SK-N-MC (cell line): ENCODE data around the gene ZWILCH.

Experiments used
- DNase-seq: peaks from one replicate; pipeline ENCODE4 v3.0.0-alpha.2; 2011; ENCODE audit warnings: low read depth, low spot score
- H3K27ac ChIP-seq: fragments of 200-600 bp; sonication (generic); 2 replicates; pipeline ENCODE4 v1.5.1; 2016; ENCODE audit warnings: mixed run types
- H3K36me3 ChIP-seq: fragments of 200-600 bp; sonication (generic); 2 replicates; pipeline ENCODE4 v1.6.1; 2017; ENCODE audit warnings: antibody characterized with exemption, low read length, mixed read lengths; ENCODE audit not compliant: insufficient read depth
- H3K4me3 ChIP-seq: fragments of 200-600 bp; sonication (generic); 2 replicates; pipeline ENCODE4 v1.5.1; 2016
- H3K9ac ChIP-seq: fragments of 200-600 bp; sonication (generic); 2 replicates; pipeline ENCODE4 v1.8.0; 2017; ENCODE audit warnings: mixed run types, mixed read lengths; ENCODE audit not compliant: insufficient read length
- H3K9me3 ChIP-seq: fragments of 200-600 bp; sonication (generic); 2 replicates; pipeline ENCODE4 v1.6.1; 2017; ENCODE audit warnings: low read depth, mild to moderate bottlenecking, antibody characterized with exemption, low read length, moderate library complexity, mixed read lengths
- EZH2 ChIP-seq: fragments of 200-600 bp; sonication (generic); IDR thresholded peaks from one replicate; pipeline ENCODE4 v1.6.1; 2017; ENCODE audit warnings: antibody characterized with exemption
- FOXP2 ChIP-seq: optimal IDR thresholded peaks from 2 replicates; pipeline ENCODE3; 2011; ENCODE audit warnings: mild to moderate bottlenecking, moderate library complexity; ENCODE audit not compliant: insufficient read depth; ENCODE audit errors: extremely low read length, control extremely low read depth
- POLR2AphosphoS5 ChIP-seq: IDR thresholded peaks from 2 replicates; pipeline ENCODE4 v1.6.1; 2012; ENCODE audit warnings: mild to moderate bottlenecking, low read depth, low read length, borderline replicate concordance

The ZWILCH gene

DNA sequence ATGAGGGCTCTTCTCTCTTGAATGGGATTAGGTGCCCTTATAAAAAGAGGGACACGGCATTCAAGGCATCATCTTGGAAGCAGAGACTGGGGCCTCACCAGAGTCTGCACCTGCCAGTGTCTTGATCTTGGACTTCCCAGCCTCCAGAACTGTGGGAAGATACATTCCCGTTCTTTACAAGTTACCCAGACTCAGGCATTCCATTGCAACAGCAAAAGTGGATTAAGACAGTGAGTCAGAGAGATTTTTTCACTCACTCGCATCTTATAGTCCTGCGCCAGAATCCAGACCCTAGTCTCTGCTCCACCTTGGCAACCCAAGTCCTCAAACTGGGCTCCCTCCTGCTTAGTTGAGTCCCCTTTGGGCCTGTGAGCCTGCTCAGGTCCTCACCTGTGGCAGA, 58.0 kb downstream of the ZWILCH start:
- H3K36me3 ChIP-seq = no peaks in the 10 kb centered on the region
- TF ChIP-seq EZH2 = no peak
- TF ChIP-seq POLR2AphosphoS5 = no peak
- no peak for TF ChIP-seq FOXP2
- no peak for DNase-seq
- no peaks in the 10 kb centered on the region for H3K9me3 ChIP-seq
- no peak overlapping the region for H3K4me3 ChIP-seq
- no peak overlapping the region for H3K9ac ChIP-seq
- H3K27ac ChIP-seq = no peak overlapping the region

DNA sequence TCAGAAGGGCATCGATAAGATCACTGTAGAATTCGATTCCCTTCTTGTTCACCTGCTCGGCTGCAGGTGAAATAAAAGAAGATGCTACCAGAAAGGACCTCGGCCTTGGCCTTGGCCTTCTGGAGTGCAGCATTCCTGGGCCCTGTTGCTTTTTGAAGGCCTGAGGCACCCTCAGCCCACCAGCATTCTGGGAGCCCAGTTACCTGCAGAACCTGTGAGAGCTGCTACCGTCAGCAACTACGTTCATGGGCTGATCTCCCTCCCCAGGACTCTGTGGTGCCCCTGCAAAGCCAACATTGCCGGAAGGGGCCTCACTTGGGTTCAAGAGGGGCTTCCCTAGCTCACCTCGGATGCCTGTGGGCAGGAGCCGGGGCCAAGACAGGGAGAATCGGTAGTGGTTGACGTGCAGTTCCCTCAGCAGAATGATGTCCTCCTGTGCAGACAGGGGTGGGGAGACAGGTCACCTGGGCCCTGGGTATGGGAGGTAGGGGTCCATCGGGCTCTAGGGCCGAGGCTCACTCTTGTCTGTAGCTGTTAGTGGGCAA, 58.5 kb downstream of the ZWILCH start:
- Histone ChIP-seq H3K4me3 (no peak overlapping the region), H3K9me3 (no peaks in the 10 kb centered on the region), H3K9ac (no peak overlapping the region), H3K36me3 (no peaks in the 10 kb centered on the region), H3K27ac (no peak overlapping the region)
- DNase-seq = no peak
- TF ChIP-seq EZH2 (no peak), POLR2AphosphoS5 (no peak), FOXP2 (no peak)

DNA sequence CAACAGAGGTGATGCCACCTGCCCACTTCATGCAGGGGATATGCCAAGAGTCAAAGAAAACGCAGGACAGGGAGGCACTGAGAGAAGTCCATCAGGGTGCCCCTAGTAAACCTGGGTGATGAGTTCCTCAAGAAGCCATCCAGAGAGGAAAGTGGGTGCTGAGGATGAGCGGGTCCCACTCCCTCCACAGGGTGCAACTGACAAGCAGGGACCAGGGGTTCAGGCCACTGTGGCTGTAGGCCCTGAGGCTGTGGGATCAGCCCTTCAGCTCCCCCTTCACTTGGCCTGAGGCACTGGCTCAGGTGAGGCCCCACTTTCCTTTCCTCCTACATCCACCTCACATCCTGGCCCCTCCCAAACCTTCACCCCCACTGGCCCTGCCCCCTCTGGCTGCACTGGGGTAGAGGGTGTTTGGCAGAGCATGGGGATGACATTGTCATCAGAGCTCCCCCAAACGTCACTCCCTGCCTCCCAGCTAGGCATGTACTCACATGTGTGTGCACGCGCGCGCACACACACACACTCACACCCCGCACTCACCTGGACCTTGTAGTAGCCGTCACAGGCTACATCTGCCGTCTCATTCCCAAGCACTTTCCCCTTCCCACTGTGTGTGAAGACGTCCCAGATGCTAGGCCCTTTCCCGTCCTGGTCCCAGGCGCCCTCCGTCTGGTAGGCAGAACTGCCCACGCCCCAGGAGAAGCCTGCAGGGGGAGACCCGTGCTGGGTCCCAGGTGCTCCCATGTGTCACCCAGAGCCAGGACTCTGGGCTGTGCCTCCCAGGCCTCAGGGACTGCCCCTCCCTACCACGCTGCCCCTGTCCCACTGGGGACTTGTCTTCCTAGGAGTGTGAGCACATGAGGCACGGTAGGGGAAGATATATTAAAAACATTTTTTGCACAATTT, 59.3 kb downstream of the ZWILCH start:
- Histone ChIP-seq H3K36me3 (no peaks in the 10 kb centered on the region), H3K9me3 (no peaks in the 10 kb centered on the region), H3K4me3 (no peak overlapping the region), H3K9ac (no peak overlapping the region), H3K27ac (no peak overlapping the region)
- TF ChIP-seq FOXP2 (no peak), EZH2 (no peak), POLR2AphosphoS5 (no peak)
- DNase-seq = no peak

DNA sequence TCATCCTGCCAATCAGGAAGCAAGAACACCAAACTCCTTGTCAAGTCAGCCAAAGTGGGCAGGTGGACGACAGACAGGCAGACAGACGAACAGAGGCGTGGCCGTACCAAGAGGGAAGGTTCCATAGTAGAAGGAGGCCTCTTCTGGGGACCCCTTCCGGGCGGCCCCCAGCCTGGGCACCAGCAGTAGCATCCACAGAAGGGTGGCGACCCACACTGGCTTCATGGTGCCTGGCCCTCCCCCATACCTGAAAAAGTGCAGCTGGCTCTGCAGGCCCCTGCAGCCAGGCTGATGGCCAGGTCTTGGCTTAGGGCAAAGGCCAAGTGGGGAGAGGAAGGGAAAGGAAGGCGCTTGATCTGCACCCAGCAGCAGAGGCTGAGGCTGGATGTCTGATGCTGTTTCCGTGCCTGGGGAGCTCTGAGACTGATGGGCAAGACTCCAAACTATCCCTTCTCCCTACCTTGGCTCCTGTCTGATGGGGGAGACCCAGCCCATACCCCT, 60.1 kb downstream of the ZWILCH start:
- Histone ChIP-seq H3K4me3 (no peak overlapping the region), H3K36me3 (no peaks in the 10 kb centered on the region), H3K9ac (no peak overlapping the region), H3K9me3 (no peaks in the 10 kb centered on the region), H3K27ac (no peak overlapping the region)
- no peak for DNase-seq
- no peak for TF ChIP-seq EZH2
- TF ChIP-seq FOXP2 = no peak
- TF ChIP-seq POLR2AphosphoS5 = no peak

GRCh38 chr15:66565741-66566144, 60.6 kb downstream of the ZWILCH start, which contains the start of gene LCTL:
TSS of gene LCTL (minus strand) at chr15:66565998. CDS start at chr15:66565365, 633 bp downstream.
- H3K4me3 ChIP-seq = no peak within 1 kb of the TSS
- H3K9ac ChIP-seq = no peak within 1 kb of the TSS
- no peak for DNase-seq
- H3K9me3 ChIP-seq = no peaks in the 10 kb centered on the region
- H3K36me3 ChIP-seq = no peaks in the 10 kb centered on the region
- no peak for TF ChIP-seq EZH2
- TF ChIP-seq POLR2AphosphoS5 = no peak
- TF ChIP-seq FOXP2 = no peak
- H3K27ac ChIP-seq = no peak within 1 kb of the TSS

GRCh38 chr15:66566963-66567531, 61.9 kb downstream of the ZWILCH start:
- no peak overlapping the region for H3K4me3 ChIP-seq
- H3K9me3 ChIP-seq = no peaks in the 10 kb centered on the region
- peak; percentile 50 for DNase-seq
- no peak overlapping the region for H3K9ac ChIP-seq
- TF ChIP-seq POLR2AphosphoS5 = no peak
- TF ChIP-seq EZH2 = no peak
- TF ChIP-seq FOXP2 = no peak
- no peak overlapping the region for H3K27ac ChIP-seq
- H3K36me3 ChIP-seq = no peaks in the 10 kb centered on the region

DNA sequence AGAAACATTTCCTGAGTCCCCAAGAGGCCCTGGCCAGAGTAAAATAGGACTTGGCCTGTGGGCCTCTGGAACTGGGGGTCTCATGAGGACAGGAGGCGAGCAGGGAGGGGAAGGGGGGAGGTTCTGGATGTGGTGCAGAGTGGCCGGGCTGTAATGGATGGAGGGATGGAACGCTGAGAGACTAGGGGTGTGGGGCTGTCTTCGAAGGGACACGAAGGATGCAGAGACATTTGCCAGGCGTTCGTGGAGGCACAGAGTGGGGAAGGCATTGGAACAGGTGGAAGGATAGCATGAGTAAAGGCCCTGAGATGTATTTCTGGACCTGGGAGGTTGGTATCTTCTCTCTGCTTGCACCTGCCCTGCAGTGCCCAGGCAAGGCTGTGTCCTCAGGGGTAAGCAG, 62.8 kb downstream of the ZWILCH start:
- Histone ChIP-seq H3K9ac (no peak overlapping the region), H3K36me3 (no peaks in the 10 kb centered on the region), H3K27ac (no peak overlapping the region), H3K4me3 (no peak overlapping the region), H3K9me3 (no peaks in the 10 kb centered on the region)
- DNase-seq = no peak
- TF ChIP-seq POLR2AphosphoS5 (no peak), EZH2 (no peak), FOXP2 (no peak)

DNA sequence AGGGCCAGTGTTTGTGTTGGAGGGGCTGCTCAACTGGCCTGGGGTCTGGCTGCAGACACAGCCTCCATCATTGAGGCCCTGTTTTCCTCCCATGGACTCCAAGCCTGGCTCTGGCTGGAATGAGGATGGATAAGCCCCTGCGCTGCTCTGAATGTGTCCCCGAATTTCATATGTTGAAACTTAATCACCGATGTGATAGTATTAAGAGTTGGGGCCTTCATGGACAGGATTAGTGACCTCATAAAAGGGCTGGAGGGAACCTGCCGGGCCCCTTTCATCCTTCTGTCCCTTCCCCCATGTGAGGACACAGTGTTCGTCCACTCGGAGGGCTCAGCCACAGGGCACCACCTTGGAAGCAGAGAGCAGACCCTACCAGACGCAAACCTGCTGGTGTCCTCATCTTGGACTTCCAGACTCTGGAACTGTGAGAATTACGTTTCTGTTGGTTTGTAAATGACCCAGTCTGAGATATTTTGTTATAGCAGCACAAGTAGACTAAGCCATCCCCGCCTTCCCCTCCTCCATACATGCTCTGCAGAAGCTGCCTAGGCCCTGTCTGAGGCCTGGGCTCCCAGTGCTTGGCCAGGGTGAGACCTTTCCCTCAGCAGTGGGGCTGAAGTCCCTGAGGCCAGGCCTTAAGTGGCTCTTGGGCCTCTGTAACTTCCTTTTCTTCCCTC, 64.5 kb downstream of the ZWILCH start:
- no peaks in the 10 kb centered on the region for H3K9me3 ChIP-seq
- no peak overlapping the region for H3K9ac ChIP-seq
- DNase-seq = no peak
- H3K4me3 ChIP-seq = no peak overlapping the region
- H3K36me3 ChIP-seq = no peaks in the 10 kb centered on the region
- H3K27ac ChIP-seq = no peak overlapping the region
- TF ChIP-seq FOXP2 = no peak
- no peak for TF ChIP-seq POLR2AphosphoS5
- no peak for TF ChIP-seq EZH2
